ENCODE measurements around the gene SIGLEC14. TPM values are rescaled to one million over a fixed set of nuclear protein-coding genes. Genes with fewer than 3 reads are reported as not detected.

SIGLEC14 gene
- total and polyA plus RNA-seq, 12 donors, result 0.44 to 29.0 (median 8.7) TPM; not detected in 1

GRCh38 chr19:51668216-51668615 is 21.6 kb upstream of the SIGLEC14 start:
- no peak overlapping the region for H3K4me3 ChIP-seq
- no peaks in the 10 kb centered on the region for H3K4me1 ChIP-seq (replicated peaks in 1 of 2)
- DNase-seq, result no peak
- intact Hi-C loops (cut with DNase I), result no loop called here
- 51 to 80% (median 65%) methylated on average over 3 of the region's 3 CpGs for WGBS, 4 donors
- no peak for TF ChIP-seq POLR2A (IDR thresholded peaks at IDR 0.05)
- no peak for TF ChIP-seq CTCF (IDR thresholded peaks at IDR 0.05)
- no peak overlapping the region for H3K27ac ChIP-seq
- peaks cover 3% of the 10 kb centered on the region for H3K27me3 ChIP-seq
- H3K9me3 ChIP-seq (replicated peaks in 1 of 3), result no peaks in the 10 kb centered on the region
- no peaks in the 10 kb centered on the region for H3K36me3 ChIP-seq (replicated peaks in 1 of 2)

DNA sequence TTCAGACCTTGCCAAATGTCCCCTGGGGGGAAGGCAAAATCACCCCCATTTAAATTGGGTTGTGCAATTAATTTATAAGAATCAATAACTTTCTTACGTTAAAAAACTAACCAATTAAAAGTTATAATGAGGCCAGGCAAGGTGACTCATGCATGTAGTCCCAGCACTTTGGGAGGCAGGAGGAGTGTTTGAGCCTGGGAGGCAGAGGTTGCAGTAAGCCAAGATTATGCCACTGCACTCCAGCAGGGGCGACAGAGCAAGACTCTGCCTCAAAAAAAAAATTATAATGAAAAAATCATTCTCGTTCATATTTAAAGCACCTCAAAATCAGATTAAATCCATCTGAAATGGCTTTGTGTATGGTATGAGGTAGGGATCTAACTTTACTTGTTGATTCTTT is 18.4 kb upstream of the SIGLEC14 start:
- 50 to 56% (median 54%) methylated on average over 3 of the region's 3 CpGs for WGBS, 4 donors
- Histone ChIP-seq H3K27ac (no peak overlapping the region), H3K36me3 (replicated peaks in 1 of 2) (no peaks in the 10 kb centered on the region), H3K9me3 (replicated peaks in 1 of 3) (no peaks in the 10 kb centered on the region), H3K27me3 (peaks cover 11% of the 10 kb centered on the region), H3K4me3 (no peak overlapping the region), H3K4me1 (replicated peaks in 1 of 2) (no peaks in the 10 kb centered on the region)
- no peak for TF ChIP-seq CTCF (IDR thresholded peaks at IDR 0.05)
- no peak for TF ChIP-seq POLR2A (IDR thresholded peaks at IDR 0.05)
- intact Hi-C loops (cut with DNase I), result no loop called here
- DNase-seq, result no peak

- H3K27me3 ChIP-seq, result peaks cover 11% of the 10 kb centered on the region
- no peak overlapping the region for H3K4me3 ChIP-seq
- H3K27ac ChIP-seq, result no peak overlapping the region
- WGBS, 4 donors, result 18 to 45% (median 23%) methylated on average over 1 of the region's 1 CpG
- intact Hi-C loops (cut with DNase I), result no loop called here
- no peaks in the 10 kb centered on the region for H3K36me3 ChIP-seq (replicated peaks in 1 of 2)
- no peak for DNase-seq
- no peaks in the 10 kb centered on the region for H3K4me1 ChIP-seq (replicated peaks in 1 of 2)
- H3K9me3 ChIP-seq (replicated peaks in 1 of 3), result no peaks in the 10 kb centered on the region
- TF ChIP-seq POLR2A (IDR thresholded peaks at IDR 0.05) (no peak), CTCF (IDR thresholded peaks at IDR 0.05) (no peak)
Measured at GRCh38 chr19:51664131-51664530, 17.5 kb upstream of the SIGLEC14 start.

DNA sequence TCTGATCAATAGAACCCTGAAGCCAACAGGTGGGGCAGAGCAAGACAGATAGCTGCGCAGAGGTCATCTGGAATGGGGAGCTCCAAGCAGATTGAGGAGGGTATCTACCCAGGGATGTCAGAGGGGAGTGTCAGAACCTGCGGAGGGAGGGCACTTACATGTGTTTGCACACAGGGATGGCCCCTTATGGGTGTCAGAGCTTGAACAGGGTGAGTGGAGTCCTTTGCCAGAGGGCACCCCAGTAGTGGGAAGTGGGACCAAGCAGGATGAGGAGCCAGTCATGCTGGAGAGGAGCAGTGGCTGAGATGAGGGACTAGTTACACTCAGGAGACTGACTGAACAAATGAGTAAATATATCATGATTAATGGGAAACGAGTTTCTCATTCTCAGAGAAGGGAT is 17.0 kb upstream of the SIGLEC14 start:
- no peak overlapping the region for H3K4me3 ChIP-seq
- no peaks in the 10 kb centered on the region for H3K9me3 ChIP-seq (replicated peaks in 1 of 3)
- H3K27me3 ChIP-seq, result peaks cover 11% of the 10 kb centered on the region
- no peak for DNase-seq
- H3K36me3 ChIP-seq (replicated peaks in 1 of 2), result no peaks in the 10 kb centered on the region
- TF ChIP-seq POLR2A (IDR thresholded peaks at IDR 0.05), result no peak
- intact Hi-C loops (cut with DNase I), result no loop called here
- H3K27ac ChIP-seq, result no peak overlapping the region
- WGBS, 4 donors, result 48 to 64% (median 52%) methylated on average over 3 of the region's 3 CpGs
- no peaks in the 10 kb centered on the region for H3K4me1 ChIP-seq (replicated peaks in 1 of 2)

- no peak for TF ChIP-seq POLR2A (IDR thresholded peaks at IDR 0.05)
- peak; percentile 42 to 63 (median 48) for TF ChIP-seq CTCF (IDR thresholded peaks at IDR 0.05)
- H3K4me1 ChIP-seq (replicated peaks in 1 of 2), result peaks cover 0 to 8% of the 10 kb centered on the region in 2 donors
- H3K4me3 ChIP-seq, result no peak overlapping the region
- no peaks in the 10 kb centered on the region for H3K36me3 ChIP-seq (replicated peaks in 1 of 2)
- no peaks in the 10 kb centered on the region for H3K9me3 ChIP-seq (replicated peaks in 1 of 3)
- no peak overlapping the region for H3K27ac ChIP-seq
- WGBS, 4 donors, result 9 to 22% (median 13%) methylated on average over 6 to 10 of the region's 10 CpGs
- intact Hi-C loops (cut with DNase I), result no loop called here
- peak; percentile 67 to 87 (median 84) for DNase-seq
- H3K27me3 ChIP-seq, result peaks cover 11% of the 10 kb centered on the region
Measured at GRCh38 chr19:51660975-51661600, 14.5 kb upstream of the SIGLEC14 start.

Data from adrenal gland (tissue), 12 donors.